Transverse colon (tissue), 4 donors: ENCODE data around the gene ZNF835. TPM values are rescaled to one million over a fixed set of nuclear protein-coding genes. Genes with fewer than 3 reads are reported as not detected.

Experiments used
- DNase-seq: peaks from one replicate; pipeline ENCODE4 v3.0.0-alpha.2; 2019
- H3K27ac ChIP-seq, 4 donors: fragments of 200-600 bp; sonication (generic); 2 replicates each; pipeline ENCODE4 v1.5.1; 2016 to 2018; ENCODE audit warnings: inconsistent platforms in 4 of 4
- H3K27me3 ChIP-seq: fragments of 200-600 bp; sonication (generic); 2 replicates; pipeline ENCODE4 v1.5.1; 2017; ENCODE audit warnings: inconsistent platforms
- H3K36me3 ChIP-seq, 4 donors: fragments of 200-600 bp; sonication (generic); 2 replicates each; pipeline ENCODE4 v1.5.1; 2017 to 2019; ENCODE audit warnings: inconsistent platforms in 4 of 4
- H3K4me1 ChIP-seq, 4 donors: fragments of 200-600 bp; sonication (generic); 2 replicates each; pipeline ENCODE4 v1.5.1; 2017 to 2020; ENCODE audit warnings: inconsistent platforms in 4 of 4
- H3K4me3 ChIP-seq, 4 donors: fragments of 200-600 bp; sonication (generic); 1 replicate in 1 of 4; 2 replicates in 3 of 4; pipeline versions ENCODE4 v1.5.1 to v1.6.1; 2017 to 2019; ENCODE audit warnings: inconsistent platforms in 4 of 4
- H3K9me3 ChIP-seq, 2 donors: fragments of 200-600 bp; sonication (generic); 2 replicates each; pipeline ENCODE4 v1.5.1; 2017 to 2019; ENCODE audit warnings: inconsistent platforms in 2 of 2
- EP300 ChIP-seq: sonication (generic); formaldehyde crosslinking; IDR thresholded peaks from one replicate; pipeline ENCODE4 v1.6.1; 2017; ENCODE audit warnings: antibody characterized with exemption, low read depth
- POLR2A ChIP-seq: fragments of 450-650 bp; IDR thresholded peaks from one replicate; pipeline ENCODE4 v1.6.1; 2016; ENCODE audit warnings: antibody characterized with exemption, mild to moderate bottlenecking, moderate library complexity
- POLR2AphosphoS5 ChIP-seq, 3 donors: sonication (generic); formaldehyde crosslinking; IDR thresholded peaks; one replicate each; pipeline ENCODE4 v1.6.1; 2016; ENCODE audit warnings: antibody characterized with exemption in 3 of 3
- WGBS, 2 donors: methylation state at CpG; one replicate each; pipeline ENCODE4 v1.1.5; 2018; ENCODE audit warnings: low coverage in 1 of 2; 5-methylcytosine and 5-hydroxymethylcytosine counted together
- in situ Hi-C, 4 donors: fragments of 200-750 bp; cut with MboI; loops; one replicate each; pipeline versions ENCODE4 v1.15.0 to v1.15.1; 2017; ENCODE audit warnings: low sequenced_read_pairs in 3 of 4, low pct_ligation_motif_present in 1 of 4, low pct_unique_long_range_greater_than_20kb in 1 of 4
- intact Hi-C: fragments of 100-400 bp; cut with DNase I; formaldehyde crosslinking; loops from one replicate; pipeline ENCODE4 v1.15.1; 2023; ENCODE audit warnings: low total_unique reads
- total RNA-seq, 4 donors: library from RNA; depleted of rRNA; stranded (reverse); fragments of >200 nt; gene quantifications; one replicate each; pipeline ENCODE4 v1.1.0, GENCODE V29; 2016
- TF ChIP-seq, protein P1 (sequence below), 5 experiments: fragments of 200-600 bp in 3 of 5; fragments of 450-650 bp in 2 of 5; sonication (generic) in 3 of 5; IDR thresholded peaks; 1 replicate in 2 of 5; 2 replicates in 3 of 5; pipeline ENCODE4 v1.5.1; 2016 to 2017; ENCODE audit warnings: antibody characterized with exemption in 5 of 5, inconsistent platforms in 3 of 5, mild to moderate bottlenecking in 2 of 5, moderate library complexity in 1 of 5

Gene ZNF835
- total RNA-seq, 4 donors from 2014 or later, result 0.37 to 2.2 (median 1.4) TPM; not detected in 1

DNA sequence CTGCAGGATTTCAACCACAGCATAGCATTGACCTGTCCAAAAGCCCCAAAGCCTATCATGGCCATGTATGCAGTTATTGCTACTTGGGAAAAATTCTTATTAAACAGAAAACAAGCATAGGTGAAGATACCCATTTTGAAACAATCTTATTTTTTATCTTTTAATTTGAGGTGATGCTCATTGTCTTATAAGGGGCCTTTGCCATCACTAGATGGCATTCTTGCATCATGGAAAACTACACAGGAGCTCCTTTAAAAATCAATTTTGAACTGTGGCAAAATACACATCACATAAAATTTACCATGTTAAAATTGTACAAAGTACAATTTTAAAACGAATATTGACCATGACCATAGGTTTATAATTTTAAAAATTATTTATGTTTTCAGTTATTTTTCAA is 38.9 kb upstream of the ZNF835 start:
- no peaks in the 10 kb centered on the region for H3K36me3 ChIP-seq
- intact Hi-C loops, result no loop called here
- TF ChIP-seq POLR2A (no peak), EP300 (no peak), POLR2AphosphoS5 (IDR thresholded peaks at IDR 0.05) (no peak)
- TF ChIP-seq, protein P1, sequence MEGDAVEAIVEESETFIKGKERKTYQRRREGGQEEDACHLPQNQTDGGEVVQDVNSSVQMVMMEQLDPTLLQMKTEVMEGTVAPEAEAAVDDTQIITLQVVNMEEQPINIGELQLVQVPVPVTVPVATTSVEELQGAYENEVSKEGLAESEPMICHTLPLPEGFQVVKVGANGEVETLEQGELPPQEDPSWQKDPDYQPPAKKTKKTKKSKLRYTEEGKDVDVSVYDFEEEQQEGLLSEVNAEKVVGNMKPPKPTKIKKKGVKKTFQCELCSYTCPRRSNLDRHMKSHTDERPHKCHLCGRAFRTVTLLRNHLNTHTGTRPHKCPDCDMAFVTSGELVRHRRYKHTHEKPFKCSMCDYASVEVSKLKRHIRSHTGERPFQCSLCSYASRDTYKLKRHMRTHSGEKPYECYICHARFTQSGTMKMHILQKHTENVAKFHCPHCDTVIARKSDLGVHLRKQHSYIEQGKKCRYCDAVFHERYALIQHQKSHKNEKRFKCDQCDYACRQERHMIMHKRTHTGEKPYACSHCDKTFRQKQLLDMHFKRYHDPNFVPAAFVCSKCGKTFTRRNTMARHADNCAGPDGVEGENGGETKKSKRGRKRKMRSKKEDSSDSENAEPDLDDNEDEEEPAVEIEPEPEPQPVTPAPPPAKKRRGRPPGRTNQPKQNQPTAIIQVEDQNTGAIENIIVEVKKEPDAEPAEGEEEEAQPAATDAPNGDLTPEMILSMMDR (IDR thresholded peaks at IDR 0.05), result no peak
- 0 to 11% methylated on average over 1 of the region's 1 CpG for WGBS, 2 donors
- in situ Hi-C loops, result no loop called here
- no peaks in the 10 kb centered on the region for H3K4me1 ChIP-seq
- no peak overlapping the region for H3K4me3 ChIP-seq
- no peaks in the 10 kb centered on the region for H3K27me3 ChIP-seq
- no peak for DNase-seq
- H3K9me3 ChIP-seq, result peaks cover 0 to 3% of the 10 kb centered on the region in 2 donors
- H3K27ac ChIP-seq, result no peak overlapping the region

DNA sequence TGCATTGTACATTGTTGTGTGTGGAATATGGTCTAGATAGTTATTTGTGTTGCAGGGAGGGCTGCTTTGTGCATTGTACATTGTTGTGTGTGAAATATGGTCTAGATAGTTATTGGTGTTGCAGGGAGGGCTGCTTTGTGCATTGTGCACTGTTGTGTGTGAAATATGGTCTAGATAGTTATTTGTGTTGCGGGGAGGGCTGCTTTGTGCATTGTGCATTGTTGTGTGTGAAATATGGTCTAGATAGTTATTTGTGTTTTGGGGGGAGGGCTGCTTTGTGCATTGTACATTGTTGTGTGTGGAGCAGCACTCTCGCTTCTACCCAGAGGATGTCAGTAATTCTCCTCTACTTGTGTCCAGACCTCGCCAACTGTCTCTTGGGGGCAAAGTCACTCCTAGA is 36.3 kb upstream of the ZNF835 start:
- Histone ChIP-seq H3K4me3 (no peak overlapping the region), H3K27ac (no peak overlapping the region), H3K36me3 (no peaks in the 10 kb centered on the region), H3K27me3 (no peaks in the 10 kb centered on the region), H3K4me1 (no peaks in the 10 kb centered on the region), H3K9me3 (peaks cover 7 to 9% of the 10 kb centered on the region in 2 donors)
- intact Hi-C loops (no loop called here), in situ Hi-C loops (no loop called here)
- no peak for DNase-seq
- 35 to 71% methylated on average over 2 to 3 of the region's 3 CpGs for WGBS, 2 donors
- TF ChIP-seq POLR2AphosphoS5 (IDR thresholded peaks at IDR 0.05) (no peak), POLR2A (no peak), EP300 (no peak)
- TF ChIP-seq, protein P1 (IDR thresholded peaks at IDR 0.05), result no peak

DNA sequence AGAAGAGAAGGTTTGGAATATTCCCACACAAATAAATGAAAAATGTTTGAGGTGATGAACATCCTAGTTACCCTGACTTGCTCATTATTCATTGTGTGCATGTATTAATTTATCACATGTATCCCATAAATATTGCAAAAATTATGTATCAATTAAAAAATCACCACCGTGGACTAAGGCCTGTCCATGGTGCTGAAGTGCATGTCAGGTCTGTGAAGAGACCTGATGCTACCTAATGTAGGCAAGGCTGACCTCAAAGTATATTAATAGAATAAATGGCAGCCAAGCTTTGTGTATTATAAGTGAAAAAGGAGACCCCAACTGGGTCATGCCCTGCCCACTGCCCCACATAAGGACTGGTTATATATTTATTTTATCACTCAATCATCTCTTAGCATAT is 34.4 kb upstream of the ZNF835 start:
- H3K27ac ChIP-seq, result no peak overlapping the region
- no peak for DNase-seq

DNA sequence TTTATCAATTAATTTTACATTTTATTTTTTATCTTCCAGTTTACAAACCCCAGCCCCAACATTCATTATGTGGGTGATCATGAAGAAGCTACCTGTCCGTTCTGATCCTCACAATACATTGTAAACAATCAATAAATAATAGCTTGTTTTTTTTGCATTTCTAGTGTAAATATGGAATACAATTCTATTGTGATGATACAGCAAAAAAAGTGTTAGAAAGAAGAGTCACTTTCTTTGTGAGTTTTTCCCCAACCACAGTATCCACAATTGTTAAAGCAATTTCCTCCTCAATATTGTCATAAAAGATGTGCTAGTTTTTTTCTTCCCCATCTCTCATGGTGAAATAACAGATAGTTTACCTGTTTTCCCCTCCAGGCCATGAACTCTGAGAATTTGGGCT is 30.3 kb upstream of the ZNF835 start:
- H3K27me3 ChIP-seq, result no peaks in the 10 kb centered on the region
- H3K4me3 ChIP-seq, result no peak overlapping the region
- H3K4me1 ChIP-seq, result no peaks in the 10 kb centered on the region
- intact Hi-C loops, result no loop called here
- H3K9me3 ChIP-seq, result peaks cover 4 to 9% of the 10 kb centered on the region in 2 donors
- no peak for DNase-seq
- H3K36me3 ChIP-seq, result no peaks in the 10 kb centered on the region
- TF ChIP-seq POLR2A (no peak), POLR2AphosphoS5 (IDR thresholded peaks at IDR 0.05) (no peak), EP300 (no peak)
- TF ChIP-seq, protein P1 (IDR thresholded peaks at IDR 0.05), result no peak
- no peak overlapping the region for H3K27ac ChIP-seq
- WGBS, 2 donors, result 30 to 60% methylated on average over 1 of the region's 1 CpG
- in situ Hi-C loops, result no loop called here

More for the DNA sequence above, 34.4 kb upstream of the ZNF835 start:
- H3K9me3 ChIP-seq, result peaks cover 7 to 9% of the 10 kb centered on the region in 2 donors
- intact Hi-C loops, result no loop called here
- no peaks in the 10 kb centered on the region for H3K4me1 ChIP-seq
- in situ Hi-C loops, result no loop called here
- no peaks in the 10 kb centered on the region for H3K27me3 ChIP-seq
- TF ChIP-seq EP300 (no peak), POLR2AphosphoS5 (IDR thresholded peaks at IDR 0.05) (no peak), POLR2A (no peak)
- TF ChIP-seq, protein P1 (IDR thresholded peaks at IDR 0.05), result no peak
- H3K4me3 ChIP-seq, result no peak overlapping the region
- 38 to 64% methylated on average over 1 of the region's 1 CpG for WGBS, 2 donors
- no peaks in the 10 kb centered on the region for H3K36me3 ChIP-seq
